Activated T-cell treated with anti-CD3 and anti-CD28 coated beads, Interleukin-2, amount 50 U/mL, for 4 hours (primary cell): Measurements from ENCODE around the gene F10. TPM values are rescaled to one million over a fixed set of nuclear protein-coding genes. Genes with fewer than 3 reads are reported as not detected.

Source experiments
- ATAC-seq, 2 donors: fragments of 200-7000 bp; cut with Tn5 transposase; one replicate each; pipeline ENCODE4 v1.10.0; 2021
- DNase-seq: peaks from one replicate; pipeline ENCODE4 v3.0.0-alpha.2; 2020
- H3K27me3 Mint-ChIP-seq: one replicate; pipeline ENCODE4 v1.8.0; 2021; ENCODE audit warnings: low read depth, mixed read lengths
- H3K36me3 Mint-ChIP-seq: one replicate; pipeline ENCODE4 v1.8.0; 2022; ENCODE audit warnings: mixed read lengths; ENCODE audit not compliant: insufficient read depth
- H3K4me1 Mint-ChIP-seq: one replicate; pipeline ENCODE4 v1.8.0; 2021; ENCODE audit warnings: low read depth, mixed read lengths
- H3K4me3 Mint-ChIP-seq: one replicate; pipeline ENCODE4 v1.8.0; 2021; ENCODE audit warnings: mild to moderate bottlenecking, moderate library complexity, mixed read lengths
- H3K9me3 Mint-ChIP-seq: one replicate; pipeline ENCODE4 v1.8.0; 2021; ENCODE audit warnings: mixed read lengths
- total RNA-seq, 3 donors: library from RNA; stranded (reverse); gene quantifications; one replicate each; pipeline ENCODE4 v1.2.1, GENCODE V29; 2021

The F10 gene
- total RNA-seq, 3 donors from 2014 or later = not detected

DNA sequence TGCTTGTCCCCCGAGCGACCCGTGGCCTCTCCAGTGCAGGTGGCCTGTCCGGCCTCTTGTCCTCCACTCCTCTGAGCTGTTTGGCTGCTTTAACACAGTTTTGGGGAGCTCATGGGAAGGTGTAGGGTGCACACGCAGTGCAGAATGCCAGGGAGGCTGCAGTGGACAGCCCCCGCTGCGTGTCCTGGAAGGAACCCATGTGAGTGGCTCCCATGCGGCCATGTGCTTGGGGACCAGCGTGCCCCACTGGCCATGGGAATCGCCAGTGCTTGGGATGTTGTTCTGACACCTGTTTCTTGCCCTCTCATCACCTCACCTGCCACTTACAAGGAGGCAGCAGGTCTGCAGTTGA is 39.6 kb upstream of the F10 start:
- ATAC-seq (no peak), DNase-seq (no peak)
- no peaks in the 10 kb centered on the region for H3K27me3 Mint-ChIP-seq
- no peaks in the 10 kb centered on the region for H3K4me1 Mint-ChIP-seq
- H3K36me3 Mint-ChIP-seq = peaks cover 2% of the 10 kb centered on the region
- H3K9me3 Mint-ChIP-seq = no peaks in the 10 kb centered on the region
- no peak overlapping the region for H3K4me3 Mint-ChIP-seq

GRCh38 chr13:113083402-113084061 is 39.1 kb upstream of the F10 start:
- no peaks in the 10 kb centered on the region for H3K9me3 Mint-ChIP-seq
- H3K36me3 Mint-ChIP-seq = peaks cover 1% of the 10 kb centered on the region
- H3K4me3 Mint-ChIP-seq = no peak overlapping the region
- DNase-seq (no peak), ATAC-seq (no peak)
- no peaks in the 10 kb centered on the region for H3K27me3 Mint-ChIP-seq
- H3K4me1 Mint-ChIP-seq = no peaks in the 10 kb centered on the region

GRCh38 chr13:113084094-113084942 is 38.3 kb upstream of the F10 start:
- no peaks in the 10 kb centered on the region for H3K27me3 Mint-ChIP-seq
- DNase-seq (no peak), ATAC-seq (no peak)
- peaks cover 3% of the 10 kb centered on the region for H3K36me3 Mint-ChIP-seq
- no peaks in the 10 kb centered on the region for H3K9me3 Mint-ChIP-seq
- H3K4me1 Mint-ChIP-seq = no peaks in the 10 kb centered on the region
- no peak overlapping the region for H3K4me3 Mint-ChIP-seq

DNA sequence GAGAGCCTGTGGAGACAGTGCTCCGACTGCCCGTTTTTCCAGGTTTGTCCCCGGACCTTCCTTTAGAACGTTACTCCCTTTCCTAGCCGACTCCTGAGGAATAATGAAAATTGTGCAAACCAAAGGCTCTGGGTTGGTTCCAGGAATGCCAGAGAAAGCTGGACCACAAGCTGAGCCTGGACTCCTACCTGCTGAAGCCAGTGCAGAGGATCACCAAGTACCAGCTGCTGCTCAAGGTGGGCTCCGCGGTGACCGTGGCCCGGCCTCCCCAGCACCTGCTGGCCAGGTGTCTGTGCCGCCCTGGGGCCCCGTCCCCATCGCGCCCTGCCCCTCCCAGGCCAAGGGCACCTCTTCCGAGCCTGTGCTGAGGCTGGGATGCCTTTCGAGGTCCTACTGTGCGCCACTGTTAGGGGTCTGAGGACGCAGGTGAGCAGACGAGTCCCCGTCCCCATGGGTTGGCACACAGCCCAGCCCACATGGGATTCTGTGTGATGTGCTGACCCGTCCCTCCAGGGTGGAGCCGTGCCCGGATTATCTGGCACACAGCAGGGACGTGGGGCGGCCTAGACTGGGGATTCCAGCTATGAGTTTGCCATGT is 37.6 kb upstream of the F10 start:
- H3K36me3 Mint-ChIP-seq = peaks cover 3% of the 10 kb centered on the region
- no peaks in the 10 kb centered on the region for H3K9me3 Mint-ChIP-seq
- H3K27me3 Mint-ChIP-seq = no peaks in the 10 kb centered on the region
- no peak overlapping the region for H3K4me3 Mint-ChIP-seq
- no peak for ATAC-seq
- no peak for DNase-seq
- H3K4me1 Mint-ChIP-seq = no peaks in the 10 kb centered on the region

DNA sequence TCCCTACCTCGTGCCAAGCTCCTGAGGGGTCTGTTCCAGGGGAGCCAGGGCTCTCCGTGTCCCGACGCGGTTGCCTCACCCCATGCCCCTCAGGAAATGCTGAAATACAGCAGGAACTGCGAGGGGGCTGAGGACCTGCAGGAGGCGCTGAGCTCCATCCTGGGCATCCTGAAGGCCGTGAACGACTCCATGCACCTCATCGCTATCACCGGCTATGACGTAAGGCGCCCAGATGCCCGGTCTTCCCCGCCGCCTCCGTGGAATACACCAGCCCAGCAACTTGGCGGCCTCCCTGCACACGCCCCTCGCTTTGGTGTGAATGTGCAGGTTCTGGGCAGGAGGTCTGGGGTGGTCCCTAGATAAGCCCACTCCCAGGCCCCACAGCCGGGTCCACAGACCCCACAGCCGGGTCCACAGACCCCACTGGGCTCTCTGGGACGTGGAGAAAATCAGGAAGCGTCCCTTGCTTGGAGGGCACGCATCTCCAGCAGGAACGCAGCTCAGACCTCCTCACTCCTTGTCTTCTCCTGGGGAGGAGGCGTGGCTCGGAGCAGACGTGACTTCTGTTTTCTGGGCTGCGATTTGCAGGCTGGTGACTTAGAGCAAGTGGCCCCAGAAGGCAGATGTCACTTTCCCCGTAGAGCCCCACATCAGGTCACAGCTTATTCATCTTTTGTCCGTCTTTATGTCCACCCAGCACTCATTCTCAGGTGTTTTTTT is 36.4 kb upstream of the F10 start:
- H3K9me3 Mint-ChIP-seq = no peaks in the 10 kb centered on the region
- H3K4me1 Mint-ChIP-seq = no peaks in the 10 kb centered on the region
- H3K27me3 Mint-ChIP-seq = no peaks in the 10 kb centered on the region
- peaks cover 5% of the 10 kb centered on the region for H3K36me3 Mint-ChIP-seq
- no peak for DNase-seq
- ATAC-seq = no peak
- H3K4me3 Mint-ChIP-seq = no peak overlapping the region

- Mint-ChIP-seq H3K4me1 (no peaks in the 10 kb centered on the region), H3K36me3 (peaks cover 5% of the 10 kb centered on the region), H3K4me3 (no peak overlapping the region), H3K27me3 (no peaks in the 10 kb centered on the region), H3K9me3 (no peaks in the 10 kb centered on the region)
- ATAC-seq (no peak), DNase-seq (no peak)
Observed at GRCh38 chr13:113086991-113087922, 35.3 kb upstream of the F10 start.

GRCh38 chr13:113087923-113088690 is 34.5 kb upstream of the F10 start:
- ATAC-seq (no peak), DNase-seq (no peak)
- H3K27me3 Mint-ChIP-seq = no peaks in the 10 kb centered on the region
- peaks cover 5% of the 10 kb centered on the region for H3K36me3 Mint-ChIP-seq
- no peaks in the 10 kb centered on the region for H3K4me1 Mint-ChIP-seq
- no peaks in the 10 kb centered on the region for H3K9me3 Mint-ChIP-seq
- H3K4me3 Mint-ChIP-seq = no peak overlapping the region

- no peak overlapping the region for H3K4me3 Mint-ChIP-seq
- H3K27me3 Mint-ChIP-seq = no peaks in the 10 kb centered on the region
- H3K36me3 Mint-ChIP-seq = peaks cover 5% of the 10 kb centered on the region
- ATAC-seq = no peak
- H3K4me1 Mint-ChIP-seq = no peaks in the 10 kb centered on the region
- no peak for DNase-seq
- H3K9me3 Mint-ChIP-seq = no peaks in the 10 kb centered on the region
Observed at GRCh38 chr13:113088691-113089020, 33.9 kb upstream of the F10 start.

DNA sequence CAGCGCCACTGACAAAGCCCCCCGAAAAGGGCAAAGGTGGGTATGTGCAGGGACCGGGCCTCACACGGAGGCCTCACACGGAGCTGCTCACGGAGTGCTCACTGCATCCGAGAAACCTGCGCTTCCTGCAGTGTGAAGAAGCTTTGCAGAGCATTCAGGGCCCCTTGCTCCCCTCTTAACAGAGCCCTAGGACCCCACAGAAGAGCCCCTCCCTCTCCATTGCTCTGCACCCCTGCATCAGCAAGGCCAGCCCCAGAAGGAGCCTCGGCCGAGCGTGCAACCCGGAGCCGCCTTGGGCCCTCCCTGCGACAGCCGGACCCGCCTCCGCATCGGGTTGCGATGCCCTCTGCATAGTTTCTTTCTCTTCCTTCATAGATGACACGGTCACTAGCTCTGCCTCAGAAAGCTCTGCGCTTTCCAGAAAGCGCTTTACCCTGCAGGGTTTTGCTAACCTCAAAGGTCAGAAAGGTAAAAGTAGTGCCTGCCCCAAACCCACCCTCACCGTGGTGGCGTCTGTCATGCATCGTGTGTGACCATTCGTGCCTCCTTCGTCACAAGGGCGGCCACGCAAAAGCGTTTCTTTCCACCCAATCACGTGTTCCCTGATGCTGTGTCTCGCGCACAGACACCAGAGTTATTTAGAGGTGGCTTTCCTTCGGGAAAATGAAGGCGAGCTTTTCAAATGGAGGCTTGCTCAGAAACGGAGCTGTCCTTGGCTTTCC is 32.7 kb upstream of the F10 start:
- DNase-seq (no peak), ATAC-seq (no peak)
- Mint-ChIP-seq H3K4me1 (no peaks in the 10 kb centered on the region), H3K9me3 (no peaks in the 10 kb centered on the region), H3K27me3 (no peaks in the 10 kb centered on the region), H3K36me3 (peaks cover 5% of the 10 kb centered on the region), H3K4me3 (no peak overlapping the region)

DNA sequence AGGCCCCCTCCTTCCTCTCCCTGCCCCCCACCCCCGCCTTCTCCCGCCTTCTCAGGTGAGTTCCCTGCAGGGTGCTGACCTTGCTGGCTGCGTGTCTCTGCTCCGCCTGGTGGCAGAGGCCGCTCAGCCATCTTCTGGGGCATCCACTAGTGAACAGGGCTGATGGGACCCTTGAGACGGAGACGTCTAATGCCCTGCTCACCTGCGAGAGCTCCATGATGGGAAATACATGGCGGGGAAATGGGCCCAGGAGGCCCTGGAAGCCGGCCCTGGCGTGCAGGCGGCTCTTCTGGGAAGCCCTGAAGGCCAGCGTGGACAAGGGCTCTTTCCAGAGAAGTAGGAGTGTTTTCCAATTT is 32.2 kb upstream of the F10 start:
- Mint-ChIP-seq H3K4me1 (no peaks in the 10 kb centered on the region), H3K27me3 (no peaks in the 10 kb centered on the region), H3K4me3 (no peak overlapping the region), H3K9me3 (no peaks in the 10 kb centered on the region), H3K36me3 (peaks cover 5% of the 10 kb centered on the region)
- ATAC-seq (no peak), DNase-seq (no peak)

DNA sequence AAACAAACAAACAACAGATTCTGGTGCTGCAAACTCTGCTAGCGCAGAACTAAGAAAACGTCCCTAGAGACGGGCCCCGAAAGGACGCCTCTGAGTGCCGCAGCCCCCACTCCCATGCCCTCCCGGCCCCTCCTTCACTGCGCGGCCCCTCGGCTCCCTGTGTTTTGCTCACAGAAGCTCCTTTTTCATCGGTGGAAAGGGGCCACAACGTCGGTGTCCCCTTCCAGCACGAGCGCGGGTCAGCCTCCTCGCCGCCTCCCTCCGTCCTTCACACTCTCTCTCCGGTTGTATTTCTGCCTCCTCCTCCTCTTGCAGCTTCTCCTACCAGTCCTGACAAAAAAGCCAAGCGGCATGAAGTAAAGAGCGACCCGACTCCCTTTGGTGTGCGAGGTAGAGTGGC is 31.8 kb upstream of the F10 start:
- Mint-ChIP-seq H3K4me1 (no peaks in the 10 kb centered on the region), H3K36me3 (peaks cover 5% of the 10 kb centered on the region), H3K4me3 (no peak overlapping the region), H3K27me3 (no peaks in the 10 kb centered on the region), H3K9me3 (no peaks in the 10 kb centered on the region)
- ATAC-seq (no peak), DNase-seq (no peak)

- Mint-ChIP-seq H3K4me1 (no peaks in the 10 kb centered on the region), H3K27me3 (no peaks in the 10 kb centered on the region), H3K36me3 (peaks cover 5% of the 10 kb centered on the region), H3K9me3 (no peaks in the 10 kb centered on the region), H3K4me3 (no peak overlapping the region)
- ATAC-seq (no peak), DNase-seq (no peak)
Observed at GRCh38 chr13:113091211-113091771, 31.3 kb upstream of the F10 start.
